HCT116 (cell line): Measurements from ENCODE around the gene PDE7B. TPM values are rescaled to one million over a fixed set of nuclear protein-coding genes. Genes with fewer than 3 reads are reported as not detected.

Experiments
- ATAC-seq: fragments of 200-7000 bp; cut with Tn5 transposase; 2 replicates; pipeline ENCODE4 v1.9.1; 2020; ENCODE audit warnings: mild to moderate bottlenecking, moderate library complexity
- BruUV-seq: library from RNA; stranded (reverse); fragments of 400-500 nt; replicated peaks from 2 replicates; lab custom pipeline; 2021; lab: Mats Ljungman, UMichigan
- CTCF ChIA-PET: fragments of 300-600 bp; sonication (Branson Sonifier 250); formaldehyde crosslinking; loops from one replicate; lab custom pipeline; 2021; ENCODE audit warnings: antibody characterized with exemption; lab: Charles Lee
- POLR2A ChIA-PET: fragments of 300-600, 350-600 bp; sonication (Branson Sonifier 250); formaldehyde crosslinking; loops from one replicate; lab custom pipeline; 2021; ENCODE audit warnings: antibody characterized with exemption; lab: Charles Lee
- RAD21 ChIA-PET, 2 experiments: fragments of 300-600 bp; sonication (Branson Sonifier 250); formaldehyde crosslinking; loops; one replicate each; lab custom pipeline; 2023; ENCODE audit warnings: low total read pairs in 2 of 2; ENCODE audit not compliant: uncharacterized antibody in 2 of 2, unreplicated experiment in 2 of 2, low non-redundant PET in 1 of 2; lab: Charles Lee
- DNase-seq: peaks from one replicate; pipeline ENCODE4 v3.0.0-alpha.2; 2010; ENCODE audit warnings: low read depth, low spot score
- H2AFZ ChIP-seq: fragments of 200-600 bp; shearing (Covaris generic), sonication (generic); 2 replicates; pipeline ENCODE4 v1.6.1; 2017; ENCODE audit warnings: low read depth, mixed run types, mixed read lengths, antibody characterized with exemption, low read length; ENCODE audit not compliant: poor library complexity, severe bottlenecking
- H3K27ac ChIP-seq: 2 replicates; pipeline ENCODE4 v1.5.1; 2012; ENCODE audit warnings: low read depth, low read length
- H3K27me3 ChIP-seq: fragments of 200-600 bp; sonication (generic); 2 replicates; pipeline ENCODE4 v1.6.1; 2016; ENCODE audit warnings: mixed run types, low read length, mixed read lengths; ENCODE audit not compliant: insufficient read depth
- H3K36me3 ChIP-seq, 2 experiments: fragments of 200-500 bp in 1 of 2; fragments of 200-600 bp in 1 of 2; sonication (Bioruptor generic) in 1 of 2; sonication (generic) in 1 of 2; 2 replicates each; pipeline versions ENCODE4 v1.5.1 to v1.6.1; 2014 to 2016; ENCODE audit warnings: low read length in 2 of 2, inconsistent platforms in 1 of 2, mixed read lengths in 1 of 2, mixed run types in 1 of 2; ENCODE audit not compliant: insufficient read depth in 2 of 2, control insufficient read depth in 1 of 2
- H3K4me1 ChIP-seq, 2 experiments: fragments of 200-600 bp in 1 of 2; sonication (generic) in 1 of 2; 2 replicates each; pipeline versions ENCODE4 v1.5.1 to v1.6.1; 2012 to 2017; ENCODE audit warnings: low read length in 2 of 2, inconsistent platforms in 1 of 2, mild to moderate bottlenecking in 1 of 2, mixed read lengths in 1 of 2, mixed run types in 1 of 2, moderate library complexity in 1 of 2; ENCODE audit not compliant: insufficient read depth in 2 of 2, control insufficient read depth in 1 of 2
- H3K4me2 ChIP-seq: fragments of 200-600 bp; sonication (generic); 2 replicates; pipeline ENCODE4 v1.6.1; 2017; ENCODE audit warnings: mixed run types, low read length, mixed read lengths
- H3K4me3 ChIP-seq, 2 experiments: fragments of 200-600 bp in 1 of 2; sonication (generic) in 1 of 2; replicated peaks in 1 of 2; 2 replicates each; pipeline ENCODE4 v1.5.1; 2011 to 2016; ENCODE audit warnings: low read length in 2 of 2, control low read depth in 1 of 2, low read depth in 1 of 2, mild to moderate bottlenecking in 1 of 2, mixed read lengths in 1 of 2, mixed run types in 1 of 2
- H3K79me2 ChIP-seq: fragments of 200-600 bp; sonication (generic); 2 replicates; pipeline ENCODE4 v1.6.1; 2017; ENCODE audit warnings: mild to moderate bottlenecking, mixed run types, low read length, moderate library complexity, mixed read lengths; ENCODE audit not compliant: insufficient read depth
- H3K9ac ChIP-seq: fragments of 200-600 bp; sonication (generic); 2 replicates; pipeline ENCODE4 v1.6.1; 2016; ENCODE audit warnings: low read length, mixed read lengths
- H3K9me2 ChIP-seq: fragments of 200-600 bp; sonication (generic), shearing (Covaris generic); 2 replicates; pipeline ENCODE4 v1.6.1; 2017; ENCODE audit warnings: mixed run types, mild to moderate bottlenecking, moderate library complexity; ENCODE audit not compliant: insufficient read depth
- H3K9me3 ChIP-seq, 2 experiments: fragments of 200-500 bp in 1 of 2; fragments of 200-600 bp in 1 of 2; sonication (Bioruptor generic) in 1 of 2; sonication (generic) in 1 of 2; 2 replicates each; pipeline ENCODE4 v1.6.1; 2014 to 2017; ENCODE audit warnings: low read length in 2 of 2, mixed read lengths in 2 of 2, inconsistent platforms in 1 of 2, low read depth in 1 of 2, mild to moderate bottlenecking in 1 of 2, mixed run types in 1 of 2, moderate library complexity in 1 of 2; ENCODE audit not compliant: control insufficient read depth in 1 of 2, insufficient read depth in 1 of 2
- H4K20me1 ChIP-seq: fragments of 200-600 bp; sonication (generic), shearing (Covaris generic); 2 replicates; pipeline ENCODE4 v1.6.1; 2017; ENCODE audit warnings: mixed run types, mild to moderate bottlenecking, moderate library complexity; ENCODE audit not compliant: insufficient read depth
- CBX3 ChIP-seq: IDR thresholded peaks from 2 replicates; pipeline ENCODE4 v1.6.1; 2012; ENCODE audit warnings: low read depth
- ELF1 ChIP-seq: IDR thresholded peaks from 2 replicates; pipeline ENCODE4 v1.6.1; 2012; ENCODE audit warnings: low read depth, borderline replicate concordance
- FOSL1 ChIP-seq: IDR thresholded peaks from 2 replicates; pipeline ENCODE4 v1.6.1; 2012; ENCODE audit warnings: low read depth
- JUND ChIP-seq: IDR thresholded peaks from 2 replicates; pipeline ENCODE4 v1.6.1; 2012
- POLR2A ChIP-seq: IDR thresholded peaks from 2 replicates; pipeline ENCODE4 v1.7.0; 2011; ENCODE audit warnings: borderline replicate concordance; ENCODE audit not compliant: insufficient read depth, insufficient read length; ENCODE audit errors: extremely low read depth
- RAD21 ChIP-seq: IDR thresholded peaks from 2 replicates; pipeline ENCODE4 v1.6.1; 2012; ENCODE audit warnings: low read depth, mild to moderate bottlenecking
- YY1 ChIP-seq: IDR thresholded peaks from 2 replicates; pipeline ENCODE4 v1.6.1; 2011; ENCODE audit warnings: low read length, low read depth, moderate library complexity, mild to moderate bottlenecking; ENCODE audit not compliant: insufficient replicate concordance; ENCODE audit errors: extremely low read depth
- ZFX ChIP-seq: fragments of 450-650 bp; IDR thresholded peaks from 2 replicates; pipeline ENCODE4 v1.6.1; 2017
- intact Hi-C: fragments of 100-400 bp; cut with micrococcal nuclease; formaldehyde crosslinking; loops from 2 replicates; pipeline ENCODE4 v1.10.0; 2022
- total RNA-seq: library from RNA; stranded (reverse); gene quantifications from one replicate; pipeline ENCODE4 v1.2.1, GENCODE V29; 2021; ENCODE audit not compliant: unreplicated experiment
- TF ChIP-seq, protein P1 (sequence below): IDR thresholded peaks from 2 replicates; pipeline ENCODE4 v1.6.1; 2012
- TF ChIP-seq, protein P2 (sequence below), 3 experiments: fragments of 200-600 bp in 1 of 3; sonication (generic) in 1 of 3; IDR thresholded peaks in 2 of 3; conservative IDR thresholded peaks in 1 of 3; 2 replicates each; pipeline ENCODE4 v1.5.1; 2012 to 2017; ENCODE audit warnings: low read depth in 2 of 3, low read length in 2 of 3, antibody characterized with exemption in 1 of 3, borderline replicate concordance in 1 of 3, control low read depth in 1 of 3, mild to moderate bottlenecking in 1 of 3, mixed read lengths in 1 of 3, mixed run types in 1 of 3, moderate library complexity in 1 of 3; ENCODE audit not compliant: insufficient read depth in 1 of 3

Gene PDE7B
- total RNA-seq, 1 experiment from 2014 or later = 0.61 TPM

GRCh38 chr6:135936606-135937005, 85.1 kb downstream of the PDE7B start:
- Histone ChIP-seq H3K4me3 (no peak overlapping the region), H3K9me2 (no peaks in the 10 kb centered on the region), H2AFZ (peak overlapping the region; percentile 19), H3K4me1 (peaks cover 0 to 11% of the 10 kb centered on the region in 2 experiments; a peak in 1 of 4 replicates), H4K20me1 (no peaks in the 10 kb centered on the region), H3K27me3 (no peaks in the 10 kb centered on the region), H3K79me2 (no peaks in the 10 kb centered on the region), H3K36me3 (no peaks in the 10 kb centered on the region), H3K4me2 (peak overlapping the region; percentile 11; the same call in 1 of the 2 replicates), H3K27ac (no peak overlapping the region), H3K9me3 (no peaks in the 10 kb centered on the region), H3K9ac (no peak overlapping the region)
- ChIA-PET RAD21 (no interaction called here), POLR2A (no interaction called here), CTCF (no interaction called here)
- ATAC-seq (peak; percentile 34; the same call in 1 of the 2 replicates), DNase-seq (no peak)
- no TSS peak for BruUV-seq
- TF ChIP-seq JUND (peak; percentile 32; the same call in 1 of the 2 replicates), ZFX (peak; percentile 28; the same call in 1 of the 2 replicates), POLR2A (no peak), FOSL1 (peak; percentile 30; the same call in 1 of the 2 replicates)
- intact Hi-C loops = no loop called here

DNA sequence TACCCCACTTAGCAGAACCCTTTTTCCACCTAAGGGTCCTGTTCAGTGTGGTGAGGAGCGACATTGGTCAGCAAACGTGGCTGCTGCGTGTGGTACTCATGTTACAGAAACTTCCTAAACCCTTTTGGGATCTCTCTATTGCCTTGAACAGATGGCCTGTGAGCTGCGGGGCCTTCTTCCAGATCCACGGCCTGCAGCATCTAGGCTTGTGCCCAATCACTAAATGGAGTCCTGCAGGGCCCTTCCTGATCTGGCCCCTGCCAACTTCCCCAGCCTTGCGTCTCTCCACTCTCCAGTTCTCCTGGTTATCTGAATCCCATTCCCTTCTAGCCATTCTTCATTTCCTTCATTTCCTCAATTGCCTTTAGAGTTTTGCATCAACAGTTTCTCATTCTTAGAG, 85.6 kb downstream of the PDE7B start:
- no peak for ATAC-seq

More for the DNA sequence above, 85.6 kb downstream of the PDE7B start:
- intact Hi-C loops = no loop called here
- no peak for TF ChIP-seq ELF1
- TF ChIP-seq CBX3 = no peak
- TF ChIP-seq POLR2A = no peak
- TF ChIP-seq, protein P1, sequence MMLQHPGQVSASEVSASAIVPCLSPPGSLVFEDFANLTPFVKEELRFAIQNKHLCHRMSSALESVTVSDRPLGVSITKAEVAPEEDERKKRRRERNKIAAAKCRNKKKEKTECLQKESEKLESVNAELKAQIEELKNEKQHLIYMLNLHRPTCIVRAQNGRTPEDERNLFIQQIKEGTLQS = no peak
- no peak for TF ChIP-seq YY1
- TF ChIP-seq, protein P2, sequence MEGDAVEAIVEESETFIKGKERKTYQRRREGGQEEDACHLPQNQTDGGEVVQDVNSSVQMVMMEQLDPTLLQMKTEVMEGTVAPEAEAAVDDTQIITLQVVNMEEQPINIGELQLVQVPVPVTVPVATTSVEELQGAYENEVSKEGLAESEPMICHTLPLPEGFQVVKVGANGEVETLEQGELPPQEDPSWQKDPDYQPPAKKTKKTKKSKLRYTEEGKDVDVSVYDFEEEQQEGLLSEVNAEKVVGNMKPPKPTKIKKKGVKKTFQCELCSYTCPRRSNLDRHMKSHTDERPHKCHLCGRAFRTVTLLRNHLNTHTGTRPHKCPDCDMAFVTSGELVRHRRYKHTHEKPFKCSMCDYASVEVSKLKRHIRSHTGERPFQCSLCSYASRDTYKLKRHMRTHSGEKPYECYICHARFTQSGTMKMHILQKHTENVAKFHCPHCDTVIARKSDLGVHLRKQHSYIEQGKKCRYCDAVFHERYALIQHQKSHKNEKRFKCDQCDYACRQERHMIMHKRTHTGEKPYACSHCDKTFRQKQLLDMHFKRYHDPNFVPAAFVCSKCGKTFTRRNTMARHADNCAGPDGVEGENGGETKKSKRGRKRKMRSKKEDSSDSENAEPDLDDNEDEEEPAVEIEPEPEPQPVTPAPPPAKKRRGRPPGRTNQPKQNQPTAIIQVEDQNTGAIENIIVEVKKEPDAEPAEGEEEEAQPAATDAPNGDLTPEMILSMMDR (IDR thresholded peaks at IDR 0.05 in 2 of 3, conservative IDR thresholded peaks at IDR 0.05 in 1 of 3; ENCODE audit: borderline replicate concordance in 1 of 3, insufficient read depth in 1 of 3, low read depth in 2 of 3, low read length in 2 of 3) = no peak
- TF ChIP-seq RAD21 = no peak
- no peaks in the 10 kb centered on the region for H3K36me3 ChIP-seq
- H3K4me3 ChIP-seq = no peak overlapping the region
- CTCF ChIA-PET = no interaction called here
- POLR2A ChIA-PET = no interaction called here
- no peaks in the 10 kb centered on the region for H3K79me2 ChIP-seq
- H3K27me3 ChIP-seq = no peaks in the 10 kb centered on the region
- no peak overlapping the region for H3K4me2 ChIP-seq
- H3K9me2 ChIP-seq = no peaks in the 10 kb centered on the region
- H4K20me1 ChIP-seq = no peaks in the 10 kb centered on the region
- DNase-seq = no peak
- H3K9me3 ChIP-seq = no peaks in the 10 kb centered on the region
- no peak overlapping the region for H3K27ac ChIP-seq
- no peak overlapping the region for H2AFZ ChIP-seq
- H3K9ac ChIP-seq = no peak overlapping the region
- BruUV-seq = no TSS peak
- RAD21 ChIA-PET = no interaction called here
- H3K4me1 ChIP-seq = peaks cover 0 to 11% of the 10 kb centered on the region in 2 experiments; a peak in 1 of 4 replicates
